GM21619 (cell line): ENCODE data around the gene TJP1.
"Not testable (repeated sequence)": the region's sequence is repeated elsewhere in the genome, so short reads cannot be mapped to it uniquely, and the experiment has no call there.

Experiments
- ATAC-seq: cut with Tn5 transposase; IDR thresholded peaks from one replicate; pipeline ENCODE4 v1.9.1; 2021; ENCODE audit not compliant: unreplicated experiment

Gene TJP1

GRCh38 chr15:29670266-29670665, 152.0 kb downstream of the TJP1 start:
- ATAC-seq: no peak

GRCh38 chr15:29669823-29670222, 152.4 kb downstream of the TJP1 start:
- ATAC-seq: no peak

- no peak for ATAC-seq
These were observed 154.1 kb downstream of the TJP1 start for GRCh38 chr15:29668120-29668602.

- ATAC-seq: no peak
These were observed 156.0 kb downstream of the TJP1 start for GRCh38 chr15:29666241-29666640.

GRCh38 chr15:29665444-29666003, 156.7 kb downstream of the TJP1 start:
- ATAC-seq: no peak

GRCh38 chr15:29664406-29664805, 157.9 kb downstream of the TJP1 start:
- no peak for ATAC-seq

GRCh38 chr15:29657476-29657817, 164.8 kb downstream of the TJP1 start:
- not testable (repeated sequence) for ATAC-seq

- ATAC-seq: no peak
These were observed 165.4 kb downstream of the TJP1 start for GRCh38 chr15:29656636-29657475.

GRCh38 chr15:29652595-29652994, 169.7 kb downstream of the TJP1 start:
- no peak for ATAC-seq

- ATAC-seq: no peak
These were observed 170.6 kb downstream of the TJP1 start for GRCh38 chr15:29651476-29652233.
